Smooth muscle cell of trachea (primary cell): ENCODE data around the gene RABEP2. TPM values are rescaled to one million over a fixed set of nuclear protein-coding genes. Genes with fewer than 3 reads are reported as not detected.

Source experiments
- total RNA-seq: library from RNA; depleted of rRNA; stranded (reverse); fragments of >200 nt; gene quantifications from 2 replicates; pipeline ENCODE4 v1.2.1, GENCODE V29; 2014

The RABEP2 gene
- 32.4 and 42.8 TPM in 2 replicates for total RNA-seq

GRCh38 chr16:28924762-28925385, at the start of gene RABEP2:
Gene RABEP2 (minus strand): TSS chr16:28925238. CDS start chr16:28925163, 75 bp downstream.

GRCh38 chr16:28974437-28975157, 49.6 kb upstream of the RABEP2 start, which contains the start of gene SPNS1:
Gene SPNS1 (plus strand): TSS chr16:28974778. CDS start chr16:28975152, 374 bp downstream.

GRCh38 chr16:28950648-28951409, 25.8 kb upstream of the RABEP2 start, which contains the start of gene NFATC2IP:
Gene NFATC2IP (plus strand): TSS chr16:28950937. CDS start chr16:28951012, 75 bp downstream.

GRCh38 chr16:28931801-28932225, 6.8 kb upstream of the RABEP2 start, which contains the start of gene CD19:
Gene CD19 (plus strand): TSS chr16:28931971. CDS start chr16:28932001, 30 bp downstream.

GRCh38 chr16:28878083-28878926, 46.7 kb downstream of the RABEP2 start, which contains the start of gene ATP2A1:
Gene ATP2A1 (plus strand): TSS chr16:28878488. CDS start chr16:28878672, 184 bp downstream.

Other genes starting within 250 kb of the RABEP2 start
- gene EIF3C, start 213.8 kb downstream of the RABEP2 start, total RNA-seq, result 116 and 191 TPM in 2 replicates
- gene NPIPB9, start 173.5 kb downstream of the RABEP2 start, total RNA-seq, result 2.0 and 3.2 TPM in 2 replicates
- gene ATXN2L, start 102.2 kb downstream of the RABEP2 start, total RNA-seq, result 48.0 and 50.9 TPM in 2 replicates
- gene TUFM, start 78.9 kb downstream of the RABEP2 start, total RNA-seq, result 128 and 129 TPM in 2 replicates
- gene SH2B1, start 61.4 kb downstream of the RABEP2 start, total RNA-seq, result 16.3 and 20.2 TPM in 2 replicates
- 0.44 and 0.99 TPM in 2 replicates for gene ATP2A1, start 46.8 kb downstream of the RABEP2 start, total RNA-seq
- gene CD19, start 6.7 kb upstream of the RABEP2 start, total RNA-seq, result not detected in 2 replicates
- gene NFATC2IP, start 25.7 kb upstream of the RABEP2 start, total RNA-seq, result 19.0 and 22.5 TPM in 2 replicates
- 34.8 and 64.7 TPM in 2 replicates for gene SPNS1, start 49.5 kb upstream of the RABEP2 start, total RNA-seq
- gene LAT, start 59.8 kb upstream of the RABEP2 start, total RNA-seq, result 0.99 and 1.5 TPM in 2 replicates